ENCODE results near the gene HDDC3.

HDDC3 gene

DNA sequence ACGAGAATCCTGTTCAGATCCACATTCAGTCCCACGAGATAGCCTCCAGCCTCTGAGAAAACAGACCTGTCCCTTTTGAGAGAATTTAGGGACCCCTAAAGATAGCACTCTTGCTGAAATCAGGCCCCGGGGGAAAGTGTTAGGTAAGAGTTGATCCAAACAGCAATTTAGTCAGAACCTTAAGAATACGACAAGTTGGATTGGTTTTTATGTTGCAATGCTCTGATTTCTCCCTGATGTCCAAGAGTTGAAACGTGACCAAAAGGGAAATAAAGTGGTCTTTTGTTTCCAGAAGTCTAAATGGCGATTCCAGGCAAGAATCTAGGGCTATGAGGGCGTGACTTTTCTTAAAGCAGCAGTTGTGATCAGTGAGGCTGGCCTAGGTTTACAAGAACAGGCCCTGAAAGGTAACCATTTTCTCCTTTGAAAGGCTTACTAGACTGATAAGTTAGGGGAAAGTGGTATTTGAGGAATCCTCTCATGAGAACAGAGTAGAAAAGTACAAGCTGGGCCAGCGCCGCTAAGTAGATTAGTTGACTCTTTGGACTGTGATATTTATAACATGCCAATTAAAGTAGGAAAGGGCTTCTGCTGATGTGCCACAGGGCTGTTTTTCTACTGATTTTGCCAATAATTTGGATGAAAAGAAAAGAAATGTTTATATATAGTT, 24.4 kb downstream of the HDDC3 start:
- no peak for DNase-seq (ENCODE audit: low spot score)
- H3K4me3 ChIP-seq, result no peak overlapping the region
- H3K27ac ChIP-seq, result peak overlapping the region in 1 of 2 donors; percentile 61
- TF ChIP-seq CTCF (IDR thresholded peaks at IDR 0.05), result no peak

GRCh38 chr15:90907051-90907660, 25.2 kb downstream of the HDDC3 start:
- no peak for TF ChIP-seq CTCF (IDR thresholded peaks at IDR 0.05)
- Histone ChIP-seq H3K4me3 (no peak overlapping the region), H3K27ac (peak overlapping the region in 1 of 2 donors; percentile 61)
- DNase-seq (ENCODE audit: low spot score), result no peak

- H3K27ac ChIP-seq, result no peak overlapping the region
- no peak overlapping the region for H3K4me3 ChIP-seq
- no peak for DNase-seq (ENCODE audit: low spot score)
- TF ChIP-seq CTCF (IDR thresholded peaks at IDR 0.05), result no peak
These were observed 26.0 kb downstream of the HDDC3 start for GRCh38 chr15:90906181-90906849.

GRCh38 chr15:90905306-90906180, 26.8 kb downstream of the HDDC3 start:
- TF ChIP-seq CTCF (IDR thresholded peaks at IDR 0.05), result no peak
- no peak overlapping the region for H3K27ac ChIP-seq
- DNase-seq (ENCODE audit: low spot score), result no peak
- H3K4me3 ChIP-seq, result no peak overlapping the region

DNA sequence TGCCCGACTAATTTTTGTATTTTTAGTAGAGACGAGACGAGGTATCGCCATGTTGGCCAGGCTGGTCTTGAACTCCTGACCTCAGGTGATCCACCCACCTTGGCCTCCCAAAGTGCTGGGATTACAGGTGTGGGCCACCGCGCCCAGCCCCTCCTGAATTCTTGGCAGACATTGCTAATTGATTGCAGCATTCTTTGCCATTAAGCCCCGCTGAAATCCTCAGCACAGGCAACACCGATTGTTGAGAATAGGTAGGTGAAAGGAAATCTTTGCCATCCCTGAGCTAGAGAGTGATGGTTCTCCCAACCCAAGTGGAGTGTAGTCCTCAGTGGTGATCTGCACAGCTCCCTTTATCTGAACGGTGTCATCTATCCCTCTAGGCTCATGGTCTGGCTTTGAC, 27.6 kb downstream of the HDDC3 start:
- no peak for TF ChIP-seq CTCF (IDR thresholded peaks at IDR 0.05)

DNA sequence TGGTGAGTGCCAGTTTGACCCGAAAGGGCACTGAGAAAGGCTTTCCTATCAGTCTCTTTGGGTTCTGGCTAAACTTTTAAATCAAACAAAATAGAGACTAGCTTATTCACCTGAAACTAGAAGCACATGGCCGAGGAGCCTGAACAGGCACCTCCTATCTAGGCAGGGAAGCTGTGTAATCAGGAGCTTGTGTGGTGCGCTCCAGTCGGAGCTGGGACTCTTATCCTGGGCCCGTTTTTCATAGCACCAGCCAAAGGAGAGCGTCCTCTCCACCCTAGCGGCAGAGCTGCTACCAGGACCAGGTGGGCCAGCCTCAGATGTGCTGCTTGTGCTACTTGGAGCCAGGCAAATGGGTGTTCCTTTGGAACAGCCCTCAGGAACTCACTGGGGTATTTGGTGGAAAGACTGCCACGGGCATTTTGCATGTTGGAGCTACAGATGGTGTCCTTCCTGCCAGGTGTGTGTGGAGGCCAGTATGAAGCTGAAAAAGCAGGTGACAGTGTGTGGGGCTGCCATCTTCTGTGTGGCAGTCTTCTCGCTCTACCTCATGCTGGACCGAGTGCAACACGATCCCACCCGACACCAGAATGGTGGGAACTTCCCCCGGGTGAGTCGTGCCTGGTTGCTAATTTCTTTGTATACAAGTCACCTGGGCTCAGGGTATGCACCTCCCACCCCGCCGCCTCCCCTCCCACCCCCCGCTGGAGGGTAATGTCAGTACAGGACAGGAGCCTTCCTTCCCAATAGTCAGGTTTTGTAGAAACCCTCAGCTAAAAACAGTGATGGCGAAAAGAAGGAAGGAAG, 28.4 kb downstream of the HDDC3 start:
- peak overlapping the region; percentile 80 to 96 for H3K27ac ChIP-seq
- peak overlapping the region; percentile 88 for H3K4me3 ChIP-seq
- no peak for DNase-seq (ENCODE audit: low spot score)
- no peak for TF ChIP-seq CTCF (IDR thresholded peaks at IDR 0.05)

More for the DNA sequence above, 27.6 kb downstream of the HDDC3 start:
- Histone ChIP-seq H3K27ac (no peak overlapping the region), H3K4me3 (no peak overlapping the region)
- no peak for DNase-seq (ENCODE audit: low spot score)
